B cell (primary cell): ENCODE data around the gene BTBD1.

Experiments used
- EZH2 ChIP-seq: IDR thresholded peaks from 2 replicates; pipeline ENCODE4 v1.6.1; 2012; ENCODE audit warnings: borderline replicate concordance, low read depth, mild to moderate bottlenecking, moderate library complexity, low read length; ENCODE audit not compliant: insufficient read depth, poor library complexity, severe bottlenecking
- TF ChIP-seq, protein P1 (sequence below): fragments of 200-600 bp; IDR thresholded peaks from one replicate; pipeline ENCODE4 v1.8.0; 2022; ENCODE audit warnings: antibody characterized with exemption, mild to moderate bottlenecking

DNA sequence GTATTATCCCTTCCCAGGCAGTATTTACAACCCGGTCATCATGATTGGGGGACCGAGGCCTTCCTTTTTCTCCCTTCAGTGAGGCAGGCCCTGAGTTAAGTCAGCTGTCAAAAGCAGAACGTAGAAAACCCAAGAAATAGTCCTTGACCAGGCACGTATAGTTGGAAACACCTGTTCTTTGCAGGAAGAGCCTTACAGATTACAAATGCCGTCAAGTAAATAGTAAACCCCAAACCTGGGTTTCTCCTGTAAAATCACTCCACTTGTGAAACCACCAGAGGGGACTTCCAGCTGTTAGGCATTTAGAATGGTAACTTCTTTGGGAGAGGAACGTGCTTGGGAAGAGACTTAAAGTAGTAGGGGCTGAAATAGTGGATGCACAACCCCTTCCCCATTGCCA is 1.0 kb upstream of the BTBD1 start:
- TF ChIP-seq, protein P1, sequence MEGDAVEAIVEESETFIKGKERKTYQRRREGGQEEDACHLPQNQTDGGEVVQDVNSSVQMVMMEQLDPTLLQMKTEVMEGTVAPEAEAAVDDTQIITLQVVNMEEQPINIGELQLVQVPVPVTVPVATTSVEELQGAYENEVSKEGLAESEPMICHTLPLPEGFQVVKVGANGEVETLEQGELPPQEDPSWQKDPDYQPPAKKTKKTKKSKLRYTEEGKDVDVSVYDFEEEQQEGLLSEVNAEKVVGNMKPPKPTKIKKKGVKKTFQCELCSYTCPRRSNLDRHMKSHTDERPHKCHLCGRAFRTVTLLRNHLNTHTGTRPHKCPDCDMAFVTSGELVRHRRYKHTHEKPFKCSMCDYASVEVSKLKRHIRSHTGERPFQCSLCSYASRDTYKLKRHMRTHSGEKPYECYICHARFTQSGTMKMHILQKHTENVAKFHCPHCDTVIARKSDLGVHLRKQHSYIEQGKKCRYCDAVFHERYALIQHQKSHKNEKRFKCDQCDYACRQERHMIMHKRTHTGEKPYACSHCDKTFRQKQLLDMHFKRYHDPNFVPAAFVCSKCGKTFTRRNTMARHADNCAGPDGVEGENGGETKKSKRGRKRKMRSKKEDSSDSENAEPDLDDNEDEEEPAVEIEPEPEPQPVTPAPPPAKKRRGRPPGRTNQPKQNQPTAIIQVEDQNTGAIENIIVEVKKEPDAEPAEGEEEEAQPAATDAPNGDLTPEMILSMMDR: no peak
- TF ChIP-seq EZH2: no peak
